ENCODE measurements around the gene RRAS.

GRCh38 chr19:49686503-49687088 is 46.7 kb upstream of the RRAS start:
- no peak for TF ChIP-seq CTCF (IDR thresholded peaks at IDR 0.05)
- no peak for TF ChIP-seq POLR2A (IDR thresholded peaks at IDR 0.05)
